NCI-H2107 (cell line): ENCODE data around the gene CAPZA1.
"Not testable (repeated sequence)": the region's sequence is repeated elsewhere in the genome, so short reads cannot be mapped to it uniquely, and the experiment has no call there.

Source experiments
- DNase-seq: peaks from one replicate; lab custom pipeline; 2025; lab: John Stamatoyannopoulos, UW

The CAPZA1 gene

GRCh38 chr1:112619518-112620376, at the start of gene CAPZA1:
Gene CAPZA1, plus strand, starts transcription at chr1:112619832. Its CDS starts 13 bp downstream, at chr1:112619845.
- DNase-seq: peak; percentile 92

- DNase-seq: no peak
Measured at GRCh38 chr1:112575154-112575804, 44.4 kb upstream of the CAPZA1 start.

DNA sequence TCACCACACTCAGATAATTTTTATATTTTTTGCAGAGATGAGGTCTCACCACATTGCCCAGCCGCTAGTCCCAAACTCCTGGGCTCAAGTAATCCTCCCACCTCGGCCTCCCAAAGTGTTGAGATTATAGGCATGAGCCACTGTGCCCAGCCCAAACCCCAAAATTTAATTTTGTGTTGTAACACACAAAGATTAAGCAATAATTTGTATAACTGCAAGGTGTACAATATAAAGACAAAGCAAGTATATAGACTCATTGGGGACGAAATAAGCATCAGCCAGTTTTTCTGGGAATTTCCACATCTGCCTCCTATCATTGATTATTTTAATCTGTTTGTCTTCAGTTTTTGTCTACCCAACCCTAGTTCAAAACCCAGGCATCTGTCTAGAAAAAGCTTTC, 43.4 kb upstream of the CAPZA1 start:
- DNase-seq: no peak

DNA sequence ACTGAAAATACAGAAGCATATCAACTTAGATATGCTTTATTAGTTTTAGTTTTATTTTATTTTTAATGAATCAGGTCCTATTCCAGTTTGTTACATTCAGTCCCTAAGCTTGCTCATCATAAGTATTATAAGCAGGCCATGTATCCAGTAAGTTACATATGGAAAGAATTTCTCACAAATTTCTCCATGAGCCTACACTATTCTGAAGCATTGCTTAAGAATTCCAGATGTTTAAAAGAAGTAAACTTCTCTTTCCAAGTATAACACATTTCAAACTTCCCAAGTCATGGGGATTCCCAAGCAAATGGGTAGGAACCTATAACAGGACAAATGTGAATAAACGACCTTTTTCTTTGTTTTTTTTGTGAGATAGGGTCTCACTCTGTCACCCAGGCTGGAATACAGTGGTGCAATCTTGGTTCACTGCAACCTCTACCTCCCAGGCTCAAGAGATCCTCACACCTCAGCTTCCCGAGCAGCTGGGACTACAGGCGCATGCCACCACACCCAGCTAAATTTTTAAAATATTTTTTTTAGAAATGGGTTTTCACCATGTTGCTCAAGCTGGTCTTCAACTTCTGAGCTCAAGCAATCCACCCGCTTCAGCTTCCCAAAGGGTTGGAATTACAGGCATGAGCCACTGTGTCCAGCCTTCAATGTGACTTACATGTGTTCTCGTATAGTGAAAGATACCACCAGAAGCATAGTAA, 39.7 kb upstream of the CAPZA1 start:
- DNase-seq: no peak

- DNase-seq: no peak
Measured at GRCh38 chr1:112581586-112582192, 37.9 kb upstream of the CAPZA1 start.

DNA sequence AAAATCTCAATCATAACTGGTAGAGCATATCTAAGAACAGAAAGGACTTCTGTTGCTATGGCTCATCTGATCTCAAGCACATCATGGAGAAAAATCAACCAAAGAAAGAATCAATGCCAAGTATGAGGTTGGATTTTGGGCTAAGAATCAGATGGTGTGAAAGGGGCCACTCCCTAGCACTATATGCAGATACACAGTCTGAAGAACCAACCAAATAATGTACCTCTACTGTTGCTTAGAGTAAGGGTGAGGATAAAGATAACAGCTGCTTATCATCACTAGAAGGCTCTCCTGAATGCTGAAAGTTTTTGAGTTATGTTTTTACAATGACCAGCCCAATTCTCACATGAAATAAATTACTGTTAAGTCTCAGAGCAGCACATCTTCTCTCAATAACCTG, 36.3 kb upstream of the CAPZA1 start:
- DNase-seq: no peak

- DNase-seq: no peak
Measured at GRCh38 chr1:112589766-112590165, 29.9 kb upstream of the CAPZA1 start.

DNA sequence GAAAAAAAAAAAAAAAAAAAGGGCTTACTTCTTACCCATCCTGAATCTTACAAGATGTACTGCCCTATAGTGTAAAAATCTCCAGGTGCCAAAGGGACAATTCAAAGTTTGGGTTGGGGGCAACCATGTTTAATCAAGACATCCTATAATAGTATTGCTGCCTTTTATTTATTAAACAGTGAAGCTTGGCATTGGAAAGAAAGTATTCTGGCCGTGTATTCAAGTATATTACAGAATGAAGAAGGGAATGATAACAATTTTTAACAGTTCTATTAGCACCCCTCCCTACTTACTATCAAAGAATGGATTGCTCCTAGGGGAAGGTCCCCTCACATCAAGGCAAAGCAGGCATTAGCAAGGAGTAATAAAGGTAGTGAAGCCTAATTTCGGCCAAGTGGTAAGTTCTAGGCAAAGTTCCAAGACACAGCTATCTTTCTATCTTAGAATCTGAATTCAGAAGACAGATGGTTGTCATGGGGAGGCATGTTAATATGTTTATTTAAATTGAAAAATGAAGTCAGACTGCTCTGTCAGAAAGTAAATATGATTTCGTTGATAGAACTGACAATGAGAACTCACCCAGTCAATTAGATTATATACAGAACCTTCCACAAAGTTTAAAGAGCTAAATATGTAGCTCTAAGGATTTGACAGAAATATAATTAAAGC, 25.3 kb upstream of the CAPZA1 start:
- no peak for DNase-seq

GRCh38 chr1:112599477-112599876, 20.2 kb upstream of the CAPZA1 start:
- no peak for DNase-seq

DNA sequence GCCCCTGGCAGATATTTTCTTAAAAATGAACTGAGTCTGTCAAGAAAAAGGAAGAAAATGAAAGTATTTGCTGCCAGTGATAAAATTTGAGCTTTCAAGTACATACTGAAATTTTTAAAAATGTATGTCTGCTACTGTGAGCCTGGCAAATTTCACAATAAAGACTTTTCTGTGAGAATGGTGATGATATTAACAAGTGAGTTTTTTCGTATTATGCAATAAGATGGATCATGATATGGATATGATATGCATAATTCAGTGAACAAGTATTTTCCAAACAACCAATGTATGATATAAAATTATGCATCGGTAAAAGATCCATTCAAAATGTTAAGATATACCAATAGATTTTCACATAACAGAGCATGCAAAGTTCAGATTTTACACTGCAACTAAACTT, 16.6 kb upstream of the CAPZA1 start:
- no peak for DNase-seq

GRCh38 chr1:112603541-112603940, 16.1 kb upstream of the CAPZA1 start:
- DNase-seq: no peak

- no peak for DNase-seq
Measured at GRCh38 chr1:112605633-112606327, 13.9 kb upstream of the CAPZA1 start.

DNA sequence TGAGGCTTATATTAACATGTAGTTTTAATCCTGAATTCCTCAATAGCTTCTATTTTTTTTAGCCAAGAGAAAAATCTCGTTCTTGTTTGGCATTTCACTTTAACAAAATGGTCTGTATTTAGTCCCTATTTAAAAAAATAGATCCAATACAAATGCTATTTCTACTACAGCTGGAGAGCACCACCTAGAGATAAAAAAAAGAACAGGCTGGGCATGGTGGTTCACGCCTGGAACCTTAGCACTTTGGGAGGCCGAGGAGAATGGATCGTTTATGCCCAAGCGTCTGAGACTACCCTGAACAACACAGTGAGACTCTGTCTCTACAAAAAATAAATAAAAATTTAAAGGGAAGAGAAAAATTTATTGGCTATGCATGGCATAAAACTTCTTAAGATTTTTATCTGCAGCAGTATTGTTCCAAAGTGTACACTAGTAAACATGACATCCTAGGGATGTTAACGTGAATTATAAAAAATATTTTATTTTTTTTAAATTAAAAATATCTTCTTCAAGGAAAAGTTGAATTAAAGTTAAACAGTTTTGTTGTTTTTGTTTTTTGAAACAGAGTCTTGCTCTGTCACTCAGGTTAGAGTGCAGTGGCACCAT, 5.1 kb upstream of the CAPZA1 start:
- peak; percentile 31 for DNase-seq

GRCh38 chr1:112618114-112618720, 1.4 kb upstream of the CAPZA1 start:
- no peak for DNase-seq

- peak; percentile 77 for DNase-seq
Measured at GRCh38 chr1:112618721-112619517, 713 bp upstream of the CAPZA1 start, which contains the start of gene ST7L. Gene ST7L, minus strand, starts transcription at chr1:112619141. Its CDS starts 28 bp downstream, at chr1:112619113.

GRCh38 chr1:112620377-112620695, 704 bp downstream of the CAPZA1 start:
- DNase-seq: no peak

GRCh38 chr1:112624493-112624892, 4.9 kb downstream of the CAPZA1 start:
- DNase-seq: not testable (repeated sequence)

- DNase-seq: no peak
Measured at GRCh38 chr1:112625696-112626095, 6.1 kb downstream of the CAPZA1 start.

DNA sequence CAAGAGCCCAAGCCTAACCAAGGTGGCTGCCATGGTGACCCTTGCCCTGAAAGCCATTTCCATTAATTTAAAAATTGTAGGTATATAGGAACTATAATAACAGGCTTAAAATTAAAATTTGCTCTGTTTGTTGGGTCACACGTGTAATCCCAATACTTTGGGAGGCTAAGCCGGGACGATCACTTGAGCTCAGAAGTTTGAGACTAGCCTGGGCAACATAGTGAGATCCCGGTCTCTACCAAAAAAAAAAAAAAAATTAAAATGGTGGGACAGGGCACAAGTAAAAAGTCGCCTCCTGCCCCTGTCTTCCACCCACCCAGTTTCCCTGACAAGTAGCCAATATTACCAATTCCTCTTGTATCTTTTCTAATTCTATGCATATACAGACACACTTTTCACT, 6.6 kb downstream of the CAPZA1 start:
- DNase-seq: no peak

GRCh38 chr1:112626887-112627286, 7.3 kb downstream of the CAPZA1 start:
- no peak for DNase-seq
